HL-60 (cell line): ENCODE data around the gene ANKK1.

Experiments
- DNase-seq, 2 experiments: peaks; one replicate each; pipeline ENCODE4 v3.0.0-alpha.2; 2010 to 2020; ENCODE audit warnings: low read depth in 1 of 2, low spot score in 1 of 2
- H3K27ac ChIP-seq: fragments of 250-450 bp; sonication (Bioruptor Pico); replicated peaks from 2 replicates; pipeline ENCODE4 v1.5.1; 2020; ENCODE audit warnings: mild to moderate bottlenecking, moderate library complexity
- H3K27me3 ChIP-seq: fragments of 250-450 bp; sonication (Bioruptor Pico); 2 replicates; pipeline ENCODE4 v1.5.1; 2021; ENCODE audit warnings: mild to moderate bottlenecking, moderate library complexity; ENCODE audit not compliant: insufficient read depth, poor library complexity, severe bottlenecking
- H3K4me3 ChIP-seq: replicated peaks from 2 replicates; pipeline ENCODE4 v1.5.1; 2011; ENCODE audit warnings: mild to moderate bottlenecking, control low read depth, low read length; ENCODE audit not compliant: insufficient read depth
- GABPA ChIP-seq: IDR thresholded peaks from 2 replicates; pipeline ENCODE4 v1.6.1; 2012; ENCODE audit warnings: low read depth
- POLR2AphosphoS5 ChIP-seq: IDR thresholded peaks from 2 replicates; pipeline ENCODE4 v1.6.1; 2012; ENCODE audit warnings: low read depth
- SPI1 ChIP-seq: IDR thresholded peaks from 2 replicates; pipeline ENCODE4 v1.6.1; 2012; ENCODE audit warnings: low read depth, mild to moderate bottlenecking, borderline replicate concordance
- TF ChIP-seq, protein P1 (sequence below): IDR thresholded peaks from 2 replicates; pipeline ENCODE4 v1.6.1; 2012; ENCODE audit warnings: low read depth; ENCODE audit not compliant: insufficient replicate concordance
- TF ChIP-seq, protein P2 (sequence below): IDR thresholded peaks from one replicate; pipeline ENCODE4 v1.5.1; 2011; ENCODE audit warnings: low read length, control low read depth, inconsistent platforms; ENCODE audit not compliant: insufficient read depth

The ANKK1 gene

DNA sequence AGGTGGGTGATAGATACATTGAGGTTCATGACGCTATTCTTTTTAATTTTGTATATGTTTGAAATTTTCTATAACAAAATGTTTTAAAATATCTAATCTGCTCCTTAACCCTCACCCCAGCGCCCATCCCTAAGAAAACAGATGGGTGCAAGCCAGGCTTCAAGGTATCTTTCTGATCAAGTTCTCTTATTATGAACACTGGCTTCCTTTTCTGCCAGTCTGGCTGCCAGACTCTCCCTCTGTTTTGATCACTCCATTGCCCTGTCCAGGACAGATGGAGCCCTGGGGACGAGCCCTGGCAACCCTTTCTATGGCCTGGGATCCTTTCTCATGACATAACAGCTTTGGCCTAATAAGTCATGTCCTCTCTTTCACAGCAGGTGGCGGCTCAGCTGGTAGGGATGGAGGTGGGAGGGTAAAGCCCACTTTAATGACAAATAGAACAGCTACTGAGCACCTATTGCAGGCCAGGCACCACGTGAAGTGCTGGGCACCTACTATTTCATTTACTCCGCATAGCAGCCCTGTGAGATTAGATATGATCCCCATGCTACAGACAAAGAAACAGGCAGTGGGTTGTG lies 49.2 kb downstream of the ANKK1 start:
- no peaks in the 10 kb centered on the region for H3K27me3 ChIP-seq
- DNase-seq: no peak
- H3K27ac ChIP-seq: no peak overlapping the region
- TF ChIP-seq, protein P1, sequence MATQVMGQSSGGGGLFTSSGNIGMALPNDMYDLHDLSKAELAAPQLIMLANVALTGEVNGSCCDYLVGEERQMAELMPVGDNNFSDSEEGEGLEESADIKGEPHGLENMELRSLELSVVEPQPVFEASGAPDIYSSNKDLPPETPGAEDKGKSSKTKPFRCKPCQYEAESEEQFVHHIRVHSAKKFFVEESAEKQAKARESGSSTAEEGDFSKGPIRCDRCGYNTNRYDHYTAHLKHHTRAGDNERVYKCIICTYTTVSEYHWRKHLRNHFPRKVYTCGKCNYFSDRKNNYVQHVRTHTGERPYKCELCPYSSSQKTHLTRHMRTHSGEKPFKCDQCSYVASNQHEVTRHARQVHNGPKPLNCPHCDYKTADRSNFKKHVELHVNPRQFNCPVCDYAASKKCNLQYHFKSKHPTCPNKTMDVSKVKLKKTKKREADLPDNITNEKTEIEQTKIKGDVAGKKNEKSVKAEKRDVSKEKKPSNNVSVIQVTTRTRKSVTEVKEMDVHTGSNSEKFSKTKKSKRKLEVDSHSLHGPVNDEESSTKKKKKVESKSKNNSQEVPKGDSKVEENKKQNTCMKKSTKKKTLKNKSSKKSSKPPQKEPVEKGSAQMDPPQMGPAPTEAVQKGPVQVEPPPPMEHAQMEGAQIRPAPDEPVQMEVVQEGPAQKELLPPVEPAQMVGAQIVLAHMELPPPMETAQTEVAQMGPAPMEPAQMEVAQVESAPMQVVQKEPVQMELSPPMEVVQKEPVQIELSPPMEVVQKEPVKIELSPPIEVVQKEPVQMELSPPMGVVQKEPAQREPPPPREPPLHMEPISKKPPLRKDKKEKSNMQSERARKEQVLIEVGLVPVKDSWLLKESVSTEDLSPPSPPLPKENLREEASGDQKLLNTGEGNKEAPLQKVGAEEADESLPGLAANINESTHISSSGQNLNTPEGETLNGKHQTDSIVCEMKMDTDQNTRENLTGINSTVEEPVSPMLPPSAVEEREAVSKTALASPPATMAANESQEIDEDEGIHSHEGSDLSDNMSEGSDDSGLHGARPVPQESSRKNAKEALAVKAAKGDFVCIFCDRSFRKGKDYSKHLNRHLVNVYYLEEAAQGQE: no peak
- TF ChIP-seq SPI1: no peak
- TF ChIP-seq, protein P2, sequence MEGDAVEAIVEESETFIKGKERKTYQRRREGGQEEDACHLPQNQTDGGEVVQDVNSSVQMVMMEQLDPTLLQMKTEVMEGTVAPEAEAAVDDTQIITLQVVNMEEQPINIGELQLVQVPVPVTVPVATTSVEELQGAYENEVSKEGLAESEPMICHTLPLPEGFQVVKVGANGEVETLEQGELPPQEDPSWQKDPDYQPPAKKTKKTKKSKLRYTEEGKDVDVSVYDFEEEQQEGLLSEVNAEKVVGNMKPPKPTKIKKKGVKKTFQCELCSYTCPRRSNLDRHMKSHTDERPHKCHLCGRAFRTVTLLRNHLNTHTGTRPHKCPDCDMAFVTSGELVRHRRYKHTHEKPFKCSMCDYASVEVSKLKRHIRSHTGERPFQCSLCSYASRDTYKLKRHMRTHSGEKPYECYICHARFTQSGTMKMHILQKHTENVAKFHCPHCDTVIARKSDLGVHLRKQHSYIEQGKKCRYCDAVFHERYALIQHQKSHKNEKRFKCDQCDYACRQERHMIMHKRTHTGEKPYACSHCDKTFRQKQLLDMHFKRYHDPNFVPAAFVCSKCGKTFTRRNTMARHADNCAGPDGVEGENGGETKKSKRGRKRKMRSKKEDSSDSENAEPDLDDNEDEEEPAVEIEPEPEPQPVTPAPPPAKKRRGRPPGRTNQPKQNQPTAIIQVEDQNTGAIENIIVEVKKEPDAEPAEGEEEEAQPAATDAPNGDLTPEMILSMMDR: no peak
- TF ChIP-seq GABPA: no peak
- TF ChIP-seq POLR2AphosphoS5: no peak
- no peak overlapping the region for H3K4me3 ChIP-seq

DNA sequence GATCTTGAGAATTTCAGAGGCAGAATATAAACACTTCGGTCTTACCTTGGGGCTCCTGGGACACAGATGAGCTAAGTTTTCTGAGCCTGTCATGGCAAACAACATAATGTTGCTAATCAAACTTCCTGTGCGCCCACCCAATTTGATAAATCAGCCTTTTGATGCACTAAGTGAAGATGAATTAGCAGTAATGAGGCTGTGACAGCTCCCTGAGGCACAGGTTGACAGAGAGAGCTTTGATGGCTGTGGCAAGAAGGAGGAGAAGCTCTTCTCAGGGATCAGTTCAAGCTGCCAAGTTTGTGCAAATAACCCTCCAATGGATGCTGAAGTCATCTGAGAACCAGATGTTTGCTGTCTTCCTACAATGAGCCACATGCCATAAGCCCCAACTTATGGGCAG lies 53.2 kb downstream of the ANKK1 start:
- H3K4me3 ChIP-seq: no peak overlapping the region
- TF ChIP-seq POLR2AphosphoS5 (no peak), GABPA (no peak), SPI1 (no peak)
- TF ChIP-seq, protein P2: no peak
- TF ChIP-seq, protein P1: no peak
- H3K27ac ChIP-seq: no peak overlapping the region
- no peak for DNase-seq
- H3K27me3 ChIP-seq: peaks cover 4% of the 10 kb centered on the region

DNA sequence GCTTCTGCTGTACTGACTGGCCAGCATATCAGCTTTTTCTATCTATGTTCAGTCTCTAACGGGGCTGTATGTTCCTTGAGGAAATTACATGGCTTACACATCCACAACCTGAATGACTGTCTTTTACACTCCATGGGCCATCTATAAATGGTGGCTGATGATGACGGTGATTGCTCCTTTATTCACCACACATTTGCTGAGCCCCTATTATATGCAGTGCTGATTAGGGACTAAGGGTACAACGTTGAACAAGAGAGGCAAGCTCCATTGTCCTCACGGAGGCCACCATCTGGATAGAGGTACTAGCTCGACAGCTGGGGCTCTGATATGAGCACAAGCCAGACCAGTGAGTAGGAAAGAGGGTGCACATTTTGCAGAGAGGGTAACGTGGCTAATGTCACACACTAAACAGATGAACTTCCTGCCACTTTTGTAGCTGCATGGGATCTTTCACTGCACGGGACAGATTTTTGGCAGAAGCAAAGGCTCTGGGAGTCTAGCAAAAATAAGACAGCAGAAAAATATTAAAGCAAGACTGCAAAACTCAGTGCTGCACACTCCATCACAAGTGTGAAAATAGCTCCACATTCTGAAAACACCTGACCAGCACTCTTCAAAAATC lies 57.0 kb downstream of the ANKK1 start:
- TF ChIP-seq POLR2AphosphoS5 (no peak), GABPA (no peak), SPI1 (no peak)
- TF ChIP-seq, protein P2: no peak
- TF ChIP-seq, protein P1: no peak

More for the DNA sequence above, 57.0 kb downstream of the ANKK1 start:
- Histone ChIP-seq H3K4me3 (no peak overlapping the region), H3K27ac (no peak overlapping the region), H3K27me3 (peaks cover 4% of the 10 kb centered on the region)
- no peak for DNase-seq
